Ascending aorta (tissue), 2 donors: ENCODE results near the gene TSC22D2. TPM values are rescaled to one million over a fixed set of nuclear protein-coding genes. Genes with fewer than 3 reads are reported as not detected.

ENCODE experiments used
- DNase-seq, 2 donors: peaks; one replicate each; pipeline ENCODE4 v3.0.0-alpha.2; 2019; ENCODE audit warnings: low spot score in 2 of 2
- H3K27ac ChIP-seq, 2 donors: fragments of 200-600 bp; sonication (generic); one replicate each; pipeline ENCODE4 v1.5.1; 2016 to 2017; ENCODE audit warnings: mild to moderate bottlenecking in 1 of 2
- H3K27me3 ChIP-seq: fragments of 200-600 bp; sonication (generic); one replicate; pipeline ENCODE4 v1.5.1; 2017
- H3K36me3 ChIP-seq, 2 donors: fragments of 200-600 bp; sonication (generic); one replicate each; pipeline ENCODE4 v1.5.1; 2016
- H3K4me1 ChIP-seq, 2 donors: fragments of 200-600 bp; sonication (generic); one replicate each; pipeline ENCODE4 v1.5.1; 2016 to 2017; ENCODE audit warnings: mild to moderate bottlenecking in 1 of 2
- H3K4me3 ChIP-seq, 2 donors: fragments of 200-600 bp; sonication (generic); one replicate each; pipeline ENCODE4 v1.5.1; 2016 to 2017; ENCODE audit warnings: mild to moderate bottlenecking in 1 of 2
- H3K9me3 ChIP-seq, 2 donors: fragments of 200-600 bp; sonication (generic); one replicate each; pipeline ENCODE4 v1.5.1; 2016
- intact Hi-C: fragments of 100-400 bp; cut with DNase I; formaldehyde crosslinking; loops from one replicate; pipeline ENCODE4 v1.15.1; 2023
- total RNA-seq: library from RNA; depleted of rRNA; stranded (reverse); fragments of >200 nt; gene quantifications from one replicate; pipeline ENCODE4 v1.1.0, GENCODE V29; 2016
- TF ChIP-seq, protein P1 (sequence below), 3 experiments: fragments of 200-600 bp in 2 of 3; fragments of 450-650 bp in 1 of 3; sonication (generic) in 2 of 3; IDR thresholded peaks; one replicate each; pipeline ENCODE4 v1.5.1; 2016 to 2019; ENCODE audit warnings: antibody characterized with exemption in 3 of 3, mild to moderate bottlenecking in 1 of 3, moderate library complexity in 1 of 3

The TSC22D2 gene
- total RNA-seq, 1 donor from 2014 or later = 17.9 TPM

- no peaks in the 10 kb centered on the region for H3K4me1 ChIP-seq
- TF ChIP-seq, protein P1, sequence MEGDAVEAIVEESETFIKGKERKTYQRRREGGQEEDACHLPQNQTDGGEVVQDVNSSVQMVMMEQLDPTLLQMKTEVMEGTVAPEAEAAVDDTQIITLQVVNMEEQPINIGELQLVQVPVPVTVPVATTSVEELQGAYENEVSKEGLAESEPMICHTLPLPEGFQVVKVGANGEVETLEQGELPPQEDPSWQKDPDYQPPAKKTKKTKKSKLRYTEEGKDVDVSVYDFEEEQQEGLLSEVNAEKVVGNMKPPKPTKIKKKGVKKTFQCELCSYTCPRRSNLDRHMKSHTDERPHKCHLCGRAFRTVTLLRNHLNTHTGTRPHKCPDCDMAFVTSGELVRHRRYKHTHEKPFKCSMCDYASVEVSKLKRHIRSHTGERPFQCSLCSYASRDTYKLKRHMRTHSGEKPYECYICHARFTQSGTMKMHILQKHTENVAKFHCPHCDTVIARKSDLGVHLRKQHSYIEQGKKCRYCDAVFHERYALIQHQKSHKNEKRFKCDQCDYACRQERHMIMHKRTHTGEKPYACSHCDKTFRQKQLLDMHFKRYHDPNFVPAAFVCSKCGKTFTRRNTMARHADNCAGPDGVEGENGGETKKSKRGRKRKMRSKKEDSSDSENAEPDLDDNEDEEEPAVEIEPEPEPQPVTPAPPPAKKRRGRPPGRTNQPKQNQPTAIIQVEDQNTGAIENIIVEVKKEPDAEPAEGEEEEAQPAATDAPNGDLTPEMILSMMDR (IDR thresholded peaks at IDR 0.05) = no peak
- no peak overlapping the region for H3K27ac ChIP-seq
- intact Hi-C loops = no loop called here
- no peak overlapping the region for H3K4me3 ChIP-seq
- H3K36me3 ChIP-seq = no peaks in the 10 kb centered on the region
- DNase-seq = no peak
- H3K27me3 ChIP-seq = no peaks in the 10 kb centered on the region
- H3K9me3 ChIP-seq = no peaks in the 10 kb centered on the region
These were observed 42.9 kb upstream of the TSC22D2 start for GRCh38 chr3:150365132-150365604.

GRCh38 chr3:150367757-150368156 lies 40.3 kb upstream of the TSC22D2 start:
- intact Hi-C loops = no loop called here
- no peak overlapping the region for H3K27ac ChIP-seq
- no peak for DNase-seq
- no peak overlapping the region for H3K4me3 ChIP-seq
- peaks cover 0 to 11% of the 10 kb centered on the region in 2 donors for H3K4me1 ChIP-seq
- no peaks in the 10 kb centered on the region for H3K9me3 ChIP-seq
- no peaks in the 10 kb centered on the region for H3K36me3 ChIP-seq
- no peaks in the 10 kb centered on the region for H3K27me3 ChIP-seq
- TF ChIP-seq, protein P1 (IDR thresholded peaks at IDR 0.05) = no peak

- TF ChIP-seq, protein P1 (IDR thresholded peaks at IDR 0.05) = peak in 2 of 3 experiments; percentile 11 to 30
- peak; percentile 33 to 91 for DNase-seq
- H3K4me3 ChIP-seq = peak overlapping the region; percentile 25 to 49
- H3K9me3 ChIP-seq = no peaks in the 10 kb centered on the region
- intact Hi-C loops = loop anchor here (2.0 to 5.0 kb wide), 5 partner anchors 21 to 177 kb away; partner anchors contain the start of genes EIF2A and SERP1
- peak overlapping the region; percentile 72 to 83 for H3K27ac ChIP-seq
- H3K27me3 ChIP-seq = no peaks in the 10 kb centered on the region
- no peaks in the 10 kb centered on the region for H3K36me3 ChIP-seq
- peaks cover 0 to 11% of the 10 kb centered on the region in 2 donors for H3K4me1 ChIP-seq
These were observed 37.9 kb upstream of the TSC22D2 start for GRCh38 chr3:150370122-150370602.

GRCh38 chr3:150370999-150371398 lies 37.1 kb upstream of the TSC22D2 start:
- peak overlapping the region; percentile 25 to 49 for H3K4me3 ChIP-seq
- intact Hi-C loops = loop anchor here (1.0 to 5.0 kb wide), 6 partner anchors 22 to 176 kb away; partner anchors contain the start of genes EIF2A and SERP1
- no peaks in the 10 kb centered on the region for H3K36me3 ChIP-seq
- DNase-seq = no peak
- peak overlapping the region; percentile 72 to 83 for H3K27ac ChIP-seq
- TF ChIP-seq, protein P1 (IDR thresholded peaks at IDR 0.05) = no peak
- H3K27me3 ChIP-seq = no peaks in the 10 kb centered on the region
- peaks cover 0 to 11% of the 10 kb centered on the region in 2 donors for H3K4me1 ChIP-seq
- no peaks in the 10 kb centered on the region for H3K9me3 ChIP-seq

DNA sequence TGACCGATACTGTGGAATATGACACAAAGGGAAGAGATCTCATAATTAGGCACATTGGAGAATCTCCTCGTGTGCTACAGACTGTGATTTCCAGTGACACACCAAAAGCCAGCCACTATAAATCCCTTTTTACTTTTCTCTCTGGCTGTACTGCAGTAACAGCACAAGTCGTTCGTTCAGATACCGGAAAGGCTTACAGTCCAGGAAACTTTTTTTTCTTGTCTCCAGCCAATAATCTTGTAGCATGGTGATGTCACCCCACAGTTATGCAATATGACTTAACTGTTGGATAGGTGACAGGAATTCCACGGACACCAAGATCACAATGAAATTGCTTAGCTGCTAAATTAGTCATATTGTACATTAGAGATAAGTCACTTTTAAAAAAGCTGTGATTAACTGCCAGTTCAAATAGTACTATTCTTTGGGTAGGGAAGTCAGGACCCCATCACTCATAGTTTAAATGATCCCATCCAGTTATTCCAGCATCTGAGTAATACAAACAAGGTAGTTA lies 36.3 kb upstream of the TSC22D2 start:
- peak overlapping the region; percentile 34 to 49 for H3K4me3 ChIP-seq
- no peaks in the 10 kb centered on the region for H3K36me3 ChIP-seq
- H3K9me3 ChIP-seq = no peaks in the 10 kb centered on the region
- peak overlapping the region; percentile 72 to 83 for H3K27ac ChIP-seq
- no peaks in the 10 kb centered on the region for H3K27me3 ChIP-seq
- intact Hi-C loops = loop anchor here (1.0 to 5.0 kb wide), 6 partner anchors 23 to 175 kb away; partner anchors contain the start of genes EIF2A and SERP1
- TF ChIP-seq, protein P1 (IDR thresholded peaks at IDR 0.05) = no peak
- peaks cover 0 to 11% of the 10 kb centered on the region in 2 donors for H3K4me1 ChIP-seq
- peak in 1 of 2 donors; percentile 89 for DNase-seq
